ENCODE measurements around the gene NUDT17.

DNA sequence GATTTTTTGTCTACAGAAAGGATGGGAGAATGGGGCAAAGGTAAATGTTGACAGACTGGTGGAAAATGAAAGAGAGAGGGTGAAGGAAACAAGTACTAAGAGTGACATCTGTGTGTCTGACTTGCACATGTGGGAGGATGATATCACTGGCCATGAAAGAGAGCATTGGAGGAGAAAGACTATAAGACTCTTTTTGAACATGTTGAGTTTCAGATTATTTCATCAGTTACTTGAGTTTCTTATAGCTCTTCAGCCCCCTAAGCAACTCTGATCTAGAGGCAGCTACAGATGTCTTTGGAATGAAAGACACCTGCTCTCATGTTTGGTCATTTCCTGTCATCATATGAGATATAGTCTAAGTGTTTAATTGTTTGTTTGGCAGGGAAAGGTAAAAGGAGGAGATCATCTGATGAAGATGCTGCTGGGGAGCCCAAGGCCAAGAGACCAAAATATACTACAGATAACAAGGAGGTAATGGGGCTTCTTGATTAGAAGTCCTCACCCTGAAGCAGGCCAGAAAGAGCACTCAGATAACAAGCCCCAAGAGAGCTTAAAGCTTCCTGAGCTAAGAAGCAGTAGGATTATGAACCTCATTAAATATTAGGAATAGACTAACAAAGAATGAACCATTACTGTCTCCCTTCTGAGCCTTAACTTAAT, 16.9 kb upstream of the NUDT17 start:
- TF ChIP-seq, protein P1, sequence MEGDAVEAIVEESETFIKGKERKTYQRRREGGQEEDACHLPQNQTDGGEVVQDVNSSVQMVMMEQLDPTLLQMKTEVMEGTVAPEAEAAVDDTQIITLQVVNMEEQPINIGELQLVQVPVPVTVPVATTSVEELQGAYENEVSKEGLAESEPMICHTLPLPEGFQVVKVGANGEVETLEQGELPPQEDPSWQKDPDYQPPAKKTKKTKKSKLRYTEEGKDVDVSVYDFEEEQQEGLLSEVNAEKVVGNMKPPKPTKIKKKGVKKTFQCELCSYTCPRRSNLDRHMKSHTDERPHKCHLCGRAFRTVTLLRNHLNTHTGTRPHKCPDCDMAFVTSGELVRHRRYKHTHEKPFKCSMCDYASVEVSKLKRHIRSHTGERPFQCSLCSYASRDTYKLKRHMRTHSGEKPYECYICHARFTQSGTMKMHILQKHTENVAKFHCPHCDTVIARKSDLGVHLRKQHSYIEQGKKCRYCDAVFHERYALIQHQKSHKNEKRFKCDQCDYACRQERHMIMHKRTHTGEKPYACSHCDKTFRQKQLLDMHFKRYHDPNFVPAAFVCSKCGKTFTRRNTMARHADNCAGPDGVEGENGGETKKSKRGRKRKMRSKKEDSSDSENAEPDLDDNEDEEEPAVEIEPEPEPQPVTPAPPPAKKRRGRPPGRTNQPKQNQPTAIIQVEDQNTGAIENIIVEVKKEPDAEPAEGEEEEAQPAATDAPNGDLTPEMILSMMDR (IDR thresholded peaks at IDR 0.05; ENCODE audit: insufficient read depth, low read length, poor library complexity, severe bottlenecking) = no peak
- TF ChIP-seq EZH2phosphoT487 (conservative IDR thresholded peaks at IDR 0.05; ENCODE audit: low read length) = no peak
